Measurements from ENCODE around the gene MOK. TPM values are rescaled to one million over a fixed set of nuclear protein-coding genes. Genes with fewer than 3 reads are reported as not detected.
"Not testable (repeated sequence)": the region's sequence is repeated elsewhere in the genome, so short reads cannot be mapped to it uniquely, and the experiment has no call there.

Gene MOK, protein sequence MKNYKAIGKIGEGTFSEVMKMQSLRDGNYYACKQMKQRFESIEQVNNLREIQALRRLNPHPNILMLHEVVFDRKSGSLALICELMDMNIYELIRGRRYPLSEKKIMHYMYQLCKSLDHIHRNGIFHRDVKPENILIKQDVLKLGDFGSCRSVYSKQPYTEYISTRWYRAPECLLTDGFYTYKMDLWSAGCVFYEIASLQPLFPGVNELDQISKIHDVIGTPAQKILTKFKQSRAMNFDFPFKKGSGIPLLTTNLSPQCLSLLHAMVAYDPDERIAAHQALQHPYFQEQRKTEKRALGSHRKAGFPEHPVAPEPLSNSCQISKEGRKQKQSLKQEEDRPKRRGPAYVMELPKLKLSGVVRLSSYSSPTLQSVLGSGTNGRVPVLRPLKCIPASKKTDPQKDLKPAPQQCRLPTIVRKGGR
- total RNA-seq = 13.9 TPM
- long read RNA-seq, partial matches to known transcripts = 3 of 19 reads
- long read RNA-seq, other reads (novel, unspliced or antisense) = 13 of 19 reads

DNA sequence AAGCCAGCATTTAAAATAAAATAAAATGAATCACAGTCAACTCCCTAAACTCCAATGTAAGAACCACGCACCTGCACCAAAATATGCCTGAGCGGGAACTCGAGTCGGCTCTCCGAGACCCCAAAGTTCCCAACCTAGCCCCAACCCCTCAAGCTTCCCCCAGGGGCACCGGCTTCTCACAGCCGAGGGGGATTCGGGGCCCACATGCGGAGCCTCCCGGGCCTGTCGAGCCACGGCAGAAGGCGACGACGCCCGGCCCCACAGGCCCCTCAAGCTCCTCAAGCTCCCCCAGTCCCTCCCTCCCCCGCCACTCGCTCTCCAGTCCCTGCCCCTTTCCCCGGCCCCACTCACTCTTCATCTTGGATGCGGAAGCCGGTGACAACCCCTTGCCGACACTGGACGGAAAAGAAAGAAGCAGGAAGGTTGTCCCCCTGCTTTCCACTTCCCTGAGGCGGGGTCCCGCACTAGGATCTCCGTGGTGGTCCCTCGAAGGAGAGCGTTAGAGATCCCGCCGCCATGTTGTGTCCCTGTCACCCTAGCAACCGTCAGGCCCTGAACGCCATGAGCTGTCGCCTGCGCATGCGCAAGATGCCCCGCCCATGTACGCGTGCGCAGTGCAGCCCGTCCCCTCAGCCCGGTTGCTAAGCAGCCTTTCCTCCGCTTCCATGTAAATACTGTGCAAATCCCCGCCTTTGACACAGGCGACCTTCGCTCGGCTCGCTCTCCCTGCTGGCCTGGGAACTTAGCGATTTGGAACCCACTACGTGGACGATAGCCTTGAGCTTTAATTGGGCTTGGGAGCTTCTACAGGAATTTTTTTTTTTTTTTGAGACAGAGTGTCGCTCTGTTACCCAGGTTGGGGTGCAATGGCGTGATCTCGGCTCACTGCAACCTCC, at the start of gene MOK:
Gene MOK (minus strand): TSS at position 554 of the 896 bp plus-strand sequence. CDS start 196 bp downstream, at position 358.
- peak; percentile 100 for DNase-seq (ENCODE audit: low spot score)

GRCh38 chr14:102353126-102353619, 48.2 kb upstream of the MOK start:
- no peak for DNase-seq (ENCODE audit: low spot score)

DNA sequence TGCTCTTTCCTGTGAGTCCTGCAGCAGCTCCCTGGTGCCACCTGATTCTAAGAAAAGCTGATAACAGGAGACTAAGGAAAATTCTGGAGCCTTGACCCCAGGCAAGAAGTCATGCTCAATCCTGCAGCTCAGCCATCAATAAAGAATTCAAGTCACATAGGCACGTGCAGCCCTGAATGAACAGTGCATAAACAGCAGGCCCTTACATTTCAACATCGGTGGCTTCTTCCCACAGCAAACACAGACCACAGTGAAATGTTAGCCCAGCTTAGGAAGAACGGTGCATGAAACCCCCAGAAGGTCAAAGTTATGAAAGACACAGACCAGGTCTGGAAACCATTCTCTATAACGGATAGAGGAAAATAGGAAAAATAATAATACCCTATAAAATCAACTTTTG, 47.2 kb upstream of the MOK start:
- DNase-seq (ENCODE audit: low spot score) = no peak

DNA sequence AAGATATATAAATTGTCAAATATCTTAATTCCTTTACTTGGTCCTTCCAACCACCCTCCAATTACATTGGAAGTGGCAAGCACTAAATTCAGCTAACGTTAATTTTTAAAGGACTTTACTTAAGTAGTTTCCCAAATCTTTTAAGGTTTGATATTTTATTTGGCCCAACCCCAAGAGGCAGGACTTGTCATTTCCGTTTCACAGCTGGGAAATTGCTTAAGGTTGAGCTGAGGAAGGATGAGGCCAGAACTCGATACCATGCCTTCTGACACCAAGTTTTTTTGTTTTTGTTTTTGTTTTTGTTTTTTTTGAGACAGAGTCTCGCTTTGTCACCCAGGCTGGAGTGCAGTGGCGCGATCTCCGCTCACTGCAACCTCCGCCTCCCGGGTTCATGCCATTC, 46.6 kb upstream of the MOK start:
- not testable (repeated sequence) for DNase-seq (ENCODE audit: low spot score)

DNA sequence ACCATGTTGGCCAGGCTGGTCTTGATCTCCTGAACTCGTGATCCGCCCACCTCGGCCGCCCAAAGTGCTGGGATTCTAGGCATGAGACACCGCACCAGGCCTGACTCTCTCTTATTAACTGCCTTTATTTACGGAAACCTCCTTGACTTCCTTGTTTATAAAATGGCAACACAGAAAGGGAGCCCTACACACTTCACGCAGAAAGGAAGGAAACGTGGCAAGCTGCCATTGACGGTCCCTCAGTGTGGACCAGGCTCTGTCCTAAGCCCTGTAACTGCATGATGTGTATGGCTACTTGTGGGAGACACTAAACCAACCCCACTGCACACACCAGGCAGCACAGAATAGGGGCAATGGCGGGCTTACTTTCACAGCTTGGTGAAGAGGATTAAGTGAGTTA, 46.1 kb upstream of the MOK start:
- DNase-seq (ENCODE audit: low spot score) = no peak

- no peak for DNase-seq (ENCODE audit: low spot score)
Observed at GRCh38 chr14:102348376-102348775, 43.4 kb upstream of the MOK start.

GRCh38 chr14:102346645-102347044, 41.7 kb upstream of the MOK start:
- no peak for DNase-seq (ENCODE audit: low spot score)

DNA sequence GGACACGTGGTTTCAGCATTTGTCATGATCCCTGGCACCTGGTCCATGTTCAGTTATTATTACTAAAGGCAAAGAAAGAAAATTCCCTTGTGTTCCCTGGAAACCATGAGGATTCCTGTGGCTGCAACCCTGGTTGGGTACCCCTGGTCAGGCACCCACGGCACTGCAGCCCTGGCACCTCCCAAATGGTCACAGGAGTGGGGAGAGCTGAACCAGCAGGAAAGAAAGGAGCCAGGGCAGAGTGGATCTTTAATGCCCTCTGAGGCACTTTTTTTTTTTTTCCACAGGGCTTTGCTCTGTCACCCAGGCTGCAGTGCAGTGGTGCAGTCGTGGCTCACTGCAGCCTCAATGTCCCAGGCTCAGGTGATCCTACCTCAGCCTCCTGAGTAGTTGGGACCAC, 40.3 kb upstream of the MOK start:
- no peak for DNase-seq (ENCODE audit: low spot score)

- no peak for DNase-seq (ENCODE audit: low spot score)
Observed at GRCh38 chr14:102344485-102344884, 39.5 kb upstream of the MOK start.

GRCh38 chr14:102344084-102344483, 39.1 kb upstream of the MOK start:
- DNase-seq (ENCODE audit: low spot score) = no peak

DNA sequence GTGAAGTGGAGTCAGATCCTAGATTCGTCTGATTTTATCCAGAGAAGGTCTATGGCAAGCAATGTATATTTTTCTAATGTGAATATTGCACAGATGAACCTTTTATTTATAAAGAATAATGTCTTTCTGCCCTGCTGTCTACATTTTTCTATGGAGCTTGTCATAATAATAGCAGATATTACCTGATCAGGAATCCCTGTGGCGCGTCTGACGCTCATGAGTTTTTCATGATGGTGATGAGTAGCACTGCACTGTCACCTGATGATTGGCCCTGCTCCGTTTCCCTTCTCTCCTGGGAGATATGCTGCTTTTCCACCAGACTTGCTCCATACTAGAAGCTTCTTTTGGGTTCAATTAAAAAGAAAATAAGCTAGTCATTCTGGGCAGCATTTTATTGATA, 37.3 kb upstream of the MOK start:
- DNase-seq (ENCODE audit: low spot score) = no peak

DNA sequence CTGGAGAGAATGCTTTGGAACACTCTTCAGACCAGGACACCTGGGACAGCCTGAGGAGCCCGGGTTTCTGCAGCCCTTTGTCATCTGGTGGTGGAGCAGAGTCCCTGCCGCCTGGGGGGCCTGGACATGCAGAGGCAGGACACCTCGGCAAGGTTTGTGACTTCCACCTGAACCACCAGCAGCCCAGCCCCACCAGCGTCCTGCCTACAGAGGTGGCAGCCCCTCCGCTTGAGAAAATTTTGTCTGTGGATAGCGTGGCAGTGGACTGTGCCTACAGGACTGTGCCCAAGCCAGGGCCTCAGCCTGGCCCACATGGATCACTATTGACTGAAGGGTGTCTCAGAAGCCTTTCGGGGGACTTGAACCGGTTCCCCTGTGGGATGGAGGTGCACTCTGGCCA, 36.6 kb upstream of the MOK start:
- DNase-seq (ENCODE audit: low spot score) = no peak

DNA sequence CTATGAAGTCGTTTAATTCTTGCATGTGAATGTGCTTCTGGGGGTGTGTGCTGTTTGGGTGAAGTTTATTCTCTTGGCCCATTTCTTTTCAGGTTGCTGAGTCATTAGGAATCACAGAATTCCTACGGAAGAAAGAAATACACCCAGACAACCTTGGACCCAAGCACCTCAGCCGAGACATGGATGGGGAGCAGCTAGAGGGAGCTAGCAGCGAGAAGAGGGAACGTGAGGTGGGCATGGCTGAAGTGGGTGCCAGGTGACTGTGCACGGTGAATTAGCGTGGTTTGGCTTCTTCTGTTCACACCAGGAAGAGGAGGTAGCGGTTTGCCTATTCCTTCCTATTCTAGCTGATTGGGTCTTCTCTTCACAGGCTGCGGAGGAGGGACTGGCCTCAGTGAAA, 33.8 kb upstream of the MOK start:
- DNase-seq (ENCODE audit: low spot score) = no peak

GRCh38 chr14:102335163-102335562, 30.2 kb upstream of the MOK start:
- no peak for DNase-seq (ENCODE audit: low spot score)

DNA sequence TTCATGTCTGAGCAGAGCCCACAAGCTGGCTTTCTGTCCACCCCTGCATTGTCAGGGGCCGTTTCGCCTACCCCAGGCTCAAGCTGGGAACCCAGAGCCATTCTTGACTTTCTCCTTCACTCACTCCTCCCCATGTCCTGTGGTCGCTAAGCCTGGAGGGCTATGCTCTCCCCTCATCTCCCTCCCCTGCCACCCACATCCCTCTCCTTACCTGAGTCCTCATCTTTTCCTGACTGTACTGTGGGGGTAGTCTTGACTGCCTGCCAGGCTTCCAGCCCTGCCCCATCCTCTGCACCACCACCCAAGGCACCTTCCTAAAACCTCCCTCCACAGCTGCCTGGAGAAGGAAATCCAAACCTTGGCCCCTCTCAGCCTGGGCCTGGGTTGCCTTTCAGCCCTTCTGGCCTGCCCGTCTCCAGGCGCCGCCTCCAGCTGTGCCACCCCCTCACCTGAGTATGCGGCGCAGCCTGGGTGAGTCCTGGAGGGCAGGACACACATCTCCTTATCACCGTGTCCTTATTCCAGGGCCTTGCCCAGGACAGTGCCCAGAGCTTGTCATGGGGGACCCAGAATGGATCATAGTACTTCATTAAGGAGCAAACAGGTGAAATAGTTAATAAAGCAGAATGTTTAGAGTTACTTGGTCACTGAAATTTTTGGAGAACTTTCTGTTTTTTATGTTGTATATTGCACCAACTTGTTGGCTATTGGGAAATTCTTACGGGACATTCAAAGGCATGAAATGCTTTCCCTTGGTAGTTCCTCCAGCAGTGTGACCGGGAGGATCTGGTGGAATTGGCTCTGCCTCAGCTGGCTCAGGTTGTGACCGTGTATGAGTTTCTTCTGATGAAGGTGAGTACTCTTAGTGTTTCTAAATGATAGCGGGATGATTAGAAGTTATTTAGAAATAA, 29.1 kb upstream of the MOK start:
- DNase-seq (ENCODE audit: low spot score) = no peak

DNA sequence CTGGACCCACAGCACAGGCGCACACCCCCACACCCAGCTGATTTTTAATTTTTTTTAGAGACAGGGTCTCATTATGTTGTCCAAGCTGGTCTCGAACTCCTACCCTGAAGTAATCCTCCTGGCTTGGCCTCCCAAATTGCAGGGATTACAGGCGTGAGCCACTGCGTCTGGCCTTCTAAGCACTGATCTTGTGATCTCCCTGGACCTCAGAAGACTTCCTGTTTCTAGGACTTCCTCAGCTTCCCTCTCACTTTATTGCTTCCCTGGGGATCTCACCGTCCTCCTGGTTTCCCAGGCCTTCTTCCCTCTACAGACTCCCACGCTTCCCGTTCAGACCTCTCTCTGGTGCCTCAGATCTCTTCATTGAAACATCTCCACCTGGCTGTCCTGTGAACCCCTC, 28.4 kb upstream of the MOK start:
- DNase-seq (ENCODE audit: low spot score) = no peak

DNA sequence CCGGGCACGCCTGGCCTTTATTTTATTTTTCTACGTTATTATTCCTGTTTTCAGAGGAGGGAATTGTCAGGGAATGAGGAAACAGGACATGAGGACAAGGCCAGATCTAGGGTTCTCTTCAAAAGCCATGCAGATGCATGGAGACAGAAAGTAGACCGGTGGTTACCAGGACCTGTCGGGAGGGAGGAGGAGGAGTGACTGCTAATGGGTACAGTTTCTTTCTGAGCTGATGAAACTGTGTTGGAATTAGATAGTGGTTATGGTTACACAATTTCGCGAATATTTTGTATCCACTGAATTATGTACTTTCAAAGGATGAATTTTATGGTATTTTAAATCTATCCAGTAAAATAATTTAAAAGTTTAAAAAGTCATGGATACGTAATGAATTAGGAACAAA, 25.8 kb upstream of the MOK start:
- no peak for DNase-seq (ENCODE audit: low spot score)

- not testable (repeated sequence) for DNase-seq (ENCODE audit: low spot score)
Observed at GRCh38 chr14:102329381-102329780, 24.4 kb upstream of the MOK start.

DNA sequence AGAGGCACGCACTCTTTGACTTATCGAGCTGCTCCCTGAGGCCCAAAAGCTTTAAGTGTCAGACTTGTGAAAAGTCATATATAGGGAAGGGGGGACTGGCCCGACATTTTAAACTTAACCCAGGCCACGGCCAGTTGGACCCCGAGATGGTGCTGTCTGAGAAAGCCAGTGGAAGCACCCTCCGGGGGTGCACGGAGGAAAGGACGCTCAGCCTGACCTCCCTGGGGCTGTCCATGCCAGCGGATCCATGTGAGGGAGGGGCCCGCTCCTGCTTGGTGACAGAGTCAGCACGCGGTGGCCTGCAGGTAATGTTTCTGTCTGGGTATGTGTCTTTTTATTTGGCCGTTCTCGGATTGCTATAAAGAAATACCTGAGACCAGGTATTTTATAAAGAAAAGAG, 21.6 kb upstream of the MOK start:
- no peak for DNase-seq (ENCODE audit: low spot score)

- DNase-seq (ENCODE audit: low spot score) = no peak
Observed at GRCh38 chr14:102325791-102326345, 20.9 kb upstream of the MOK start.

DNA sequence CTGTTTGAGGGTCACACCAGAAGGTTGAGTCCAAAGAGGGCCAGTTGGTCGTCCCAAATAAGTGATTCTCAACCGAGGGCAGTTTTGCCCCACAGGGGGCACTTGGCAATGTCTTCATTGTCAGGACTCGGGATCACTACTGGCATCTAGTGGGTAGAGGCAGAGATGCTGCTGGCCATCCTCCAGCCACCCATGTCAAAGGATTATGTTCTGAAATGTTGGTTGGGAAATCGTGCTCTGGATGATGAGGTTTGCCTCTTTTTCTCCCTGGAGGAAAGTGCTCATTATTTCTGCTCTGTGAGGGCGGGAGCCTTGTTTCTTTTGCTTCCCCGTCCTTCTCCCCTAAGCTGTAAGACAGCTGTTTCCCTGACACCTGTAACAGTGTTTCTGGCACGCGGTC, 18.1 kb upstream of the MOK start:
- DNase-seq (ENCODE audit: low spot score) = no peak

Data from mesenteric fat pad (tissue), 1 donor.